H1 (cell line): ENCODE measurements around the gene SMC3. TPM values are rescaled to one million over a fixed set of nuclear protein-coding genes. Genes with fewer than 3 reads are reported as not detected.
A peak's percentile ranks its signal among the peaks of the same experiment; 100 is the strongest.

ENCODE experiments used
- CTCF ChIA-PET: fragments of 300-600 bp; sonication (Branson Sonifier 250); formaldehyde crosslinking; loops from one replicate; lab custom pipeline; 2021; ENCODE audit not compliant: partially characterized antibody; lab: Charles Lee
- POLR2A ChIA-PET: fragments of 300-600 bp; sonication (Branson Sonifier 250); formaldehyde crosslinking; loops from one replicate; lab custom pipeline; 2021; ENCODE audit warnings: inconsistent platforms; ENCODE audit not compliant: partially characterized antibody; lab: Charles Lee
- DNase-seq, 2 experiments: peaks; one replicate each; pipeline versions ENCODE4 v3.0.0 to v3.0.0-alpha.2; 2010 to 2022; ENCODE audit warnings: low spot score in 2 of 2, low read depth in 1 of 2, mixed read lengths in 1 of 2
- FAIRE-seq: peaks from 2 replicates; lab custom pipeline; 2011; peaks lifted over from hg19 to GRCh38; lab: Jason Lieb, UNC
- H2AFZ ChIP-seq: 2 replicates; pipeline ENCODE4 v1.8.1; 2012; ENCODE audit warnings: low read length, inconsistent platforms
- H2AK5ac ChIP-seq: 2 replicates; pipeline ENCODE4 v1.6.1; 2013; ENCODE audit warnings: low read depth, low read length
- H2BK120ac ChIP-seq: replicated peaks from 2 replicates; pipeline ENCODE3; 2013; ENCODE audit warnings: low read depth, low read length, inconsistent platforms
- H2BK12ac ChIP-seq: 2 replicates; pipeline ENCODE4 v1.6.1; 2013; ENCODE audit warnings: low read depth, low read length
- H2BK15ac ChIP-seq: 2 replicates; pipeline ENCODE4 v1.6.1; 2013; ENCODE audit warnings: low read length
- H2BK20ac ChIP-seq: 2 replicates; pipeline ENCODE4 v1.6.1; 2013; ENCODE audit warnings: low read length
- H2BK5ac ChIP-seq: 2 replicates; pipeline ENCODE4 v1.6.1; 2013; ENCODE audit warnings: low read depth, low read length
- H3K14ac ChIP-seq: 2 replicates; pipeline ENCODE4 v1.6.1; 2013; ENCODE audit warnings: inconsistent platforms; ENCODE audit not compliant: insufficient read length
- H3K18ac ChIP-seq: 2 replicates; pipeline ENCODE4 v1.6.1; 2013; ENCODE audit warnings: low read length; ENCODE audit errors: extremely low read depth
- H3K23ac ChIP-seq: 2 replicates; pipeline ENCODE4 v1.6.1; 2013; ENCODE audit warnings: inconsistent platforms; ENCODE audit not compliant: insufficient read length
- H3K23me2 ChIP-seq: 2 replicates; pipeline ENCODE4 v1.6.1; 2013; ENCODE audit warnings: low read depth, low read length
- H3K27ac ChIP-seq: 2 replicates; pipeline ENCODE4 v1.6.1; 2011; ENCODE audit warnings: low read depth, low read length, inconsistent platforms
- H3K27me3 ChIP-seq, 4 experiments: replicated peaks in 1 of 4; 1 replicate in 1 of 4; 2 replicates in 3 of 4; pipeline versions ENCODE4 v1.6.1 to v1.8.1; 2011 to 2013; ENCODE audit warnings: low read length in 3 of 4, mild to moderate bottlenecking in 3 of 4, inconsistent platforms in 2 of 4, mixed read lengths in 2 of 4, moderate library complexity in 1 of 4; ENCODE audit not compliant: control insufficient read depth in 3 of 4, insufficient read depth in 3 of 4; ENCODE audit errors: extremely low read depth in 1 of 4
- H3K36me3 ChIP-seq, 4 experiments: 2 replicates each; pipeline versions ENCODE4 v1.6.1 to v1.8.1; 2011 to 2013; ENCODE audit warnings: mild to moderate bottlenecking in 4 of 4, low read length in 3 of 4, moderate library complexity in 2 of 4, control low read depth in 1 of 4, inconsistent platforms in 1 of 4; ENCODE audit not compliant: insufficient read depth in 4 of 4, control insufficient read depth in 2 of 4
- H3K4ac ChIP-seq: replicated peaks from 2 replicates; pipeline ENCODE3; 2013; ENCODE audit warnings: low read length, low read depth, mixed read lengths, inconsistent platforms; ENCODE audit not compliant: insufficient read length
- H3K4me1 ChIP-seq, 4 experiments: replicated peaks in 1 of 4; 1 replicate in 1 of 4; 2 replicates in 3 of 4; pipeline versions ENCODE4 v1.6.1 to v1.8.1; 2011 to 2013; ENCODE audit warnings: low read length in 3 of 4, inconsistent platforms in 2 of 4, mixed read lengths in 1 of 4; ENCODE audit not compliant: insufficient read depth in 4 of 4, control insufficient read depth in 3 of 4
- H3K4me2 ChIP-seq, 2 experiments: 2 replicates each; pipeline versions ENCODE4 v1.6.1 to v1.8.1; 2011 to 2013; ENCODE audit warnings: low read depth in 2 of 2, low read length in 2 of 2, control low read depth in 1 of 2, inconsistent platforms in 1 of 2, mild to moderate bottlenecking in 1 of 2; ENCODE audit not compliant: insufficient read depth in 1 of 2
- H3K4me3 ChIP-seq, 4 experiments: fragments of 200-600, 300-600 bp in 1 of 4; sonication (generic), shearing (Covaris generic), sonication (Bioruptor Twin) in 1 of 4; 2 replicates each; pipeline versions ENCODE4 v1.5.1 to v1.8.1; 2011 to 2016; ENCODE audit warnings: low read length in 4 of 4, low read depth in 3 of 4, control low read depth in 2 of 4, inconsistent platforms in 2 of 4, mild to moderate bottlenecking in 2 of 4, mixed read lengths in 1 of 4, moderate library complexity in 1 of 4; ENCODE audit not compliant: insufficient read depth in 2 of 4; ENCODE audit errors: extremely low read depth in 1 of 4
- H3K56ac ChIP-seq: replicated peaks from 2 replicates; pipeline ENCODE3; 2013; ENCODE audit warnings: low read depth, mild to moderate bottlenecking, mixed read lengths, low read length, inconsistent platforms; ENCODE audit not compliant: insufficient read length
- H3K79me1 ChIP-seq: 2 replicates; pipeline ENCODE4 v1.6.1; 2013; ENCODE audit warnings: low read depth, low read length, control low read depth
- H3K79me2 ChIP-seq, 2 experiments: 2 replicates each; pipeline versions ENCODE4 v1.6.1 to v1.8.1; 2012 to 2013; ENCODE audit warnings: low read length in 2 of 2, mild to moderate bottlenecking in 2 of 2, inconsistent platforms in 1 of 2; ENCODE audit not compliant: insufficient read depth in 2 of 2, control insufficient read depth in 1 of 2
- H3K9ac ChIP-seq, 4 experiments: replicated peaks in 1 of 4; 1 replicate in 1 of 4; 2 replicates in 3 of 4; pipeline versions ENCODE4 v1.6.1 to v1.8.1; 2011 to 2013; ENCODE audit warnings: low read depth in 3 of 4, low read length in 3 of 4, control low read depth in 2 of 4, mild to moderate bottlenecking in 2 of 4, moderate library complexity in 2 of 4, inconsistent platforms in 1 of 4; ENCODE audit errors: extremely low read depth in 1 of 4
- H3K9me3 ChIP-seq, 2 experiments: 2 replicates each; pipeline versions ENCODE4 v1.6.1 to v1.8.1; 2012 to 2013; ENCODE audit warnings: mild to moderate bottlenecking in 2 of 2, moderate library complexity in 2 of 2, control low read depth in 1 of 2, inconsistent platforms in 1 of 2, low read depth in 1 of 2, low read length in 1 of 2, mixed read lengths in 1 of 2; ENCODE audit not compliant: insufficient read depth in 2 of 2
- H4K20me1 ChIP-seq, 2 experiments: replicated peaks in 1 of 2; 2 replicates each; pipeline versions ENCODE3 to v1.8.1; 2011 to 2013; ENCODE audit warnings: inconsistent platforms in 2 of 2, low read length in 2 of 2, mild to moderate bottlenecking in 1 of 2; ENCODE audit not compliant: insufficient read depth in 2 of 2, control insufficient read depth in 1 of 2
- H4K5ac ChIP-seq: 2 replicates; pipeline ENCODE4 v1.6.1; 2013; ENCODE audit warnings: low read length, low read depth, mixed read lengths, inconsistent platforms; ENCODE audit not compliant: insufficient read length
- H4K8ac ChIP-seq: 2 replicates; pipeline ENCODE4 v1.8.0; 2013; ENCODE audit warnings: mild to moderate bottlenecking, moderate library complexity, low read length, inconsistent platforms; ENCODE audit not compliant: insufficient read depth; ENCODE audit errors: extremely low read depth
- H4K91ac ChIP-seq: replicated peaks from 2 replicates; pipeline ENCODE3; 2013; ENCODE audit warnings: low read length, mixed read lengths, inconsistent platforms; ENCODE audit not compliant: insufficient read length
- CBX8 ChIP-seq: fragments of 300-800, 300-1000 bp; sonication (generic); IDR thresholded peaks from 2 replicates; pipeline ENCODE4 v1.7.1; 2016; ENCODE audit warnings: low read depth, low read length, borderline replicate concordance
- EZH2 ChIP-seq: fragments of 200-600 bp; sonication (generic); IDR thresholded peaks from 2 replicates; pipeline ENCODE4 v1.7.1; 2012; ENCODE audit warnings: low read depth, mild to moderate bottlenecking, moderate library complexity, low read length, inconsistent platforms; ENCODE audit not compliant: severe bottlenecking
- NRF1 ChIP-seq: IDR thresholded peaks from 2 replicates; pipeline ENCODE4 v1.6.1; 2011; ENCODE audit warnings: mild to moderate bottlenecking, low read depth, low read length, improper control_type of control experiment
- RNF2 ChIP-seq: fragments of 200-900, 300-1000 bp; sonication (generic); IDR thresholded peaks from 2 replicates; pipeline ENCODE4 v1.7.1; 2016; ENCODE audit warnings: borderline replicate concordance, low read depth, mild to moderate bottlenecking, antibody characterized with exemption, low read length; ENCODE audit not compliant: poor library complexity, severe bottlenecking; ENCODE audit errors: missing control alignments
- WGBS, 2 experiments: shearing (Covaris generic) in 1 of 2; methylation state at CpG; one replicate each; pipeline versions ENCODE4 v1.1.6 to v1.1.7; 2013 to 2015; ENCODE audit warnings: low lambda C conversion rate in 2 of 2, mixed read lengths in 2 of 2, inconsistent platforms in 1 of 2, low coverage in 1 of 2, missing lambda C conversion rate in 1 of 2; ENCODE audit not compliant: insufficient replicate concordance in 2 of 2, insufficient coverage in 1 of 2, insufficient read length in 1 of 2; ENCODE audit errors: extremely low coverage in 1 of 2, missing lambda C conversion rate in 1 of 2; 5-methylcytosine and 5-hydroxymethylcytosine counted together
- polyA plus RNA-seq, 7 experiments: library from polyadenylated mRNA; depleted of rRNA in 3 of 7; stranded (reverse) in 5 of 7; unstranded in 2 of 7; fragments of >200 nt in 5 of 7; fragments of 200-250 nt in 2 of 7; gene quantifications; 1 replicate in 5 of 7; 2 replicates in 1 of 7; 4 replicates in 1 of 7; pipeline versions ENCODE4 v1.2.1 to v1.2.3, GENCODE V29; 2011 to 2013; ENCODE audit warnings: missing spikeins in 2 of 7, mixed read lengths in 2 of 7
- total RNA-seq: library from RNA; stranded (reverse); fragmentation: NEBNext Ultra II Directional; extraction: Animal tissue kit (Norgen Biotek cat#: 25700); gene quantifications from 2 replicates; pipeline ENCODE4 v1.2.1, GENCODE V29; 2021

The SMC3 gene
- total and polyA plus RNA-seq, 2 of the 8 experiments (the other 6 are each of a cell fraction or from before 2014, with no cell fraction given), result 12.7 to 93.4 TPM

GRCh38 chr10:110644598-110645462, 77.3 kb downstream of the SMC3 start:
- Histone ChIP-seq H4K5ac (no peak overlapping the region), H2BK15ac (no peak overlapping the region), H3K27me3 (peaks cover 30 to 47% (median 40%) of the 10 kb centered on the region in 4 experiments), H2AFZ (0 out of 2 replicates have a peak overlapping the region, but pooled peaks have one; percentile 1), H2BK20ac (no peak overlapping the region), H2BK5ac (no peak overlapping the region), H3K4me1 (peaks cover 3 to 21% (median 9%) of the 10 kb centered on the region in 4 experiments; a peak in 6 of 7 replicates), H3K4ac (no peak overlapping the region), H3K9me3 (no peaks in the 10 kb centered on the region), H2BK12ac (no peak overlapping the region; the same call in 1 of the 2 replicates), H2AK5ac (no peak overlapping the region), H3K23ac (no peak overlapping the region), H4K8ac (no peak overlapping the region), H3K9ac (no peak overlapping the region), H3K79me2 (no peaks in the 10 kb centered on the region), H3K4me2 (peak overlapping the region; percentile 99), H2BK120ac (no peak overlapping the region), H3K36me3 (no peaks in the 10 kb centered on the region; a peak in 1 of 8 replicates), H3K4me3 (peak overlapping the region; percentile 35 to 70 (median 48); a peak in 7 of 8 replicates), H3K14ac (no peak overlapping the region), H4K91ac (no peak overlapping the region), H3K18ac (no peak overlapping the region), H3K79me1 (no peaks in the 10 kb centered on the region), H3K56ac (no peak overlapping the region), H3K23me2 (peaks cover 10% of the 10 kb centered on the region), H4K20me1 (no peaks in the 10 kb centered on the region), H3K27ac (no peak overlapping the region)
- FAIRE-seq (peak; percentile 32), DNase-seq (no peak)
- 36% methylated on average over 24 of the region's 31 CpGs; no CpG with 5 or more reads in 1 of the 2 experiments for WGBS, 2 experiments
- POLR2A ChIA-PET, result interaction anchor here (0.7 to 1.7 kb wide), 7 partner anchors 12 to 274 kb away, joined by 3 to 5 read pairs (median 3); partner anchors contain the start of gene PDCD4
- CTCF ChIA-PET, result interaction anchor here (0.6 to 2.3 kb wide), 6 partner anchors 13 to 36 kb away, joined by 3 to 8 read pairs (median 6); no protein-coding TSS in a partner anchor
- peak; percentile 85; the same call in 1 of the 2 replicates for TF ChIP-seq CBX8
- peak; percentile 76 for TF ChIP-seq RNF2
- 0 out of 2 replicates have a peak, but pooled peaks have one; percentile 8 for TF ChIP-seq NRF1
- peak; percentile 59 for TF ChIP-seq EZH2
